Stimulated activated CD8-positive, alpha-beta memory T cell treated with anti-CD3 and anti-CD28 coated beads, Interleukin-15, amount 100 ng/mL, for 24 hours (primary cell): Measurements from ENCODE around the gene KBTBD13.
"Not testable (repeated sequence)": the region's sequence is repeated elsewhere in the genome, so short reads cannot be mapped to it uniquely, and the experiment has no call there.

Experiments
- DNase-seq: peaks from one replicate; pipeline ENCODE4 v3.0.0-alpha.2; 2020; ENCODE audit warnings: low read depth

Gene KBTBD13

DNA sequence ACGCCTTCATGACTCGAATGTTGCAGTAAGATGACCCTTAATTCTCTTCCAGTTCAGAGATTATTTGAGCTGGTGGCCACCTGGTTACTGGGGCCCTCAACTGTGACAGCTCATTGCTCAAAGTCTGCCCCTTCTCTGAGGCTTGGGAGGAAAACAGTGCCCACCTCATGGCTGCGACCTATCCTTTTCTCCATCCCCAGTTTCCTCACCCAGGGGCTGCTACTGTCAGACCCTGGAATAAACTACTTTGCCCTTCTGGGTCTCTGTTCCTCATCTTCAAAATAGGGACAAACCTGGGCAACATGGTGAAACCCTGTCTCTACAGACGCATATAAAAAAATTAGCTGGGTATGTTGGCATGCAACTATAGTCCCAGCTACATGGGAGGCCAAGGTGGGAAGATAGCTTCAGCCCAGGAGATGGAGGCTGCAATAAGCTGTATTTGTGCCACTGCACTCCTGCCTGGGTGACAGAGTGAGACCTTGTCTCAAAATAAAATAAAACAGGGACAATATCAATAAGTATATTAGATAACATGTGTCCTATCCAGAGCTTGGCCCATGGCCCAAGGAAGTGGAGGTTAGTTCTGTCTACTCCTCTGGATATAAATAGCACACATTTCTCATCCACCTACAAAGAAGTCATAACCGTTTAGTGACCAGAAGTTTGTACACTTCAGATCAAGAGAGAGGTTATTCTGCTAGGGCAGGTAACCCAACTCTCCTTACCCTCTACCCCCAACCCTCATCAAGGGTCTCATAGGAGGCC is 6.6 kb upstream of the KBTBD13 start:
- DNase-seq = no peak

DNA sequence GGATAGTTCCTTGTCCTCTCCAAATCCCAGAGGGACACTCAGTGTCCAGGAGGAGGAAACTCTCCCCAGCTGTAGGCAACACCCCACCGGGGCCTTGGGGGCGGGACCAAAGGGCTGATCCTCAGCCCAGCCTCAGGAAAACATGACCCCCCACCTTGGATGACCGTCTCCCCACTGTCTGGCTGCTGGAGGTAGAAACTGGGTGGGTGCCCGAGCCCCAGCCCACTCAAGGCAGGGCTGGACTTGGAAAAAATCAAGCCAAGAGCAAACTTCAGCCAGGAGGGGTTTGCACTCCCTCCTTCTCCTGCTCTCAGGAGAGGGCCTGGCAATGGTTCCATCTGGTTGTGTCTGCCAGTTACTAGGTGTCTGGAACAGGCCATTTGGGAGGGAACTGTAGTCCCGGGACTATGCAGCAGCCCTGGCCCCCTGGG is 5.2 kb upstream of the KBTBD13 start:
- DNase-seq = no peak

DNA sequence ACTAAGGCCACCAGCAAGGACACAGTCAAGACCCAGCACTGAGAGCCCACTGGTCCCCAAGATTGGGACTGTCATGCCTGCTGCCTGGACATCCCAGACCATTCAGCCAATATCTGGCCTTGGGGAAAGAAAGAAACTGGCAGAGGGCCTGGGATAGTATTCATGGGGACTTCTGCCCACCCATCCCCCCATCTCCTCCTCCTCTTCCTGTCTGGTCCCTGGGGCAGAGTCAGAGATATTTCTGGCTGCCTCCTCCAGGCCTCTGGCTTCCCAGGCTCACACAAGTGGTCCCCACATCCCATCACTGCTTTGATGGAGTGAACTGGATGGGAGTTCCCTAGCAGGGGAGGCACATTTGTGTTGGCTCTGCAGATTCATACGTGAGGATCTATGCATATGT is 4.5 kb upstream of the KBTBD13 start:
- no peak for DNase-seq

DNA sequence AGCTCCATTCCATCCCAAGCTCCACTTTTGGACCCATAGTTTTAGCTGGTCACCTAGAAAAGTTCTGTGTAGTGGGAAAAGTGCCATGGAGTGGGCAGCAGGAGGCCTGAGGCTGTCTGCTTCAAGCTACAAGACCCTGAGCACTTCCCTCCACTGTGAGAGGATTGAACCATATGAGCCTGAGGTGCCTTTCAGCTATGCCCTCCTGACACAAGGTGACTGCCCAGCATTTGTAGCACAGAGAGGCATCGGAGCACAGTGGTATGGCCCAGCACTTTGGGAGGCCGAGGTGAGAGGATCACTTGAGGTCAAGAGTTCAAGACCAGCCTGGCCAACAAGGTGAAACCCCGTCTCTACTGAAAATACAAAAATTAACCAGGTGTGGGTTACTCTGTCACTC is 3.9 kb upstream of the KBTBD13 start:
- DNase-seq = no peak

DNA sequence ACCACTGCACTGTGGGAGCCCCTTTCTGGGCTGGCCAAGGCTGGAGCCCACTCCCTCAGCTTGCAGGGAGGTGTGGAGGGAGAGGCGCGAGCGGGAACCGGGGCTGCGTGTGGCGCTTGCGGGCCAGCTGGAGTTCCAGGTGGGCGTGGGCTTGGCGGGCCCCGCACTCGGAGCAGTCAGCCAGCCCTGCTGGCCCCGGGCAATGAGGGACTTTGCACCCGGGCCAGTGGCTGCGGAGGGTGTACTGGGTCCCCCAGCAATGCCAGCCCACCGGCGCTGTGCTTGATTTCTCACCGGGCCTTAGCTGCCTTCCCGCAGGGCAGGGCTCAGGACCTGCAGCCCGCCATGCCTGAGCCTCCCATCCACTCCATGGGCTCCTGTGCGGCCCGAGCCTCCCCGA is 1.6 kb upstream of the KBTBD13 start:
- DNase-seq = not testable (repeated sequence)

DNA sequence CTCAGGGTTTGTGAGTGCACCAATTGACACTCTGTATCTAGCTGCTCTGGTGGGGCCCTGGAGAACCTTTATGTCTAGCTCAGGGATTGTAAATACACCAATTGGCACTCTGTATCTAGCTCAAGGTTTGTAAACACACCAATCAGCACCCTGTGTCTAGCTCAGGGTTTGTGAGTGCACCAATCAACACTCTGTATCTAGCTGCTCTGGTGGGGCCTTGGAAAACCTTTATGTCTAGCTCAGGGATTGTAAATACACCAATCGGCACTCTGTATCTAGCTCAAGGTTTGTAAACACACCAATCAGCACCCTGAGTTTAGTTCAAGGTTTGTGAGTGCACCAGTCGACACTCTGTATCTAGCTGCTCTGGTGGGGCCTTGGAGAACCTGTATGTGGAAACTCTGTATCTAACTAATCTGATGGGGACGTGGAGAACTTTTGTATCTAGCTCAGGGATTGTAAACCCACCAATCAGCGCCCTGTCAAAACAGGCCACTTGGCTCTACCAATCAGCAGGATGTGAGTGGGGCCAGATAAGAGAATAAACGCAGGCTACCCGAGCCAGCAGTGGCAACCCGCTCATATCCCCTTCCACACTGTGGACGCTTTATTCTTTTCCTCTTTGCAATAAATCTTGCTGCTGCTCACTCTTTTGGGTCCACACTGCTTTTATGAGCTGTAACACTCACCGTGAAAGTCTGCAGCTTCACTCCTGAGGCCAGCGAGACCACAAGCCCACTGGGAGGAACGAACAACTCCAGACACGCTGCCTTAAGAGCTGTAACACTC is 745 bp upstream of the KBTBD13 start:
- not testable (repeated sequence) for DNase-seq

DNA sequence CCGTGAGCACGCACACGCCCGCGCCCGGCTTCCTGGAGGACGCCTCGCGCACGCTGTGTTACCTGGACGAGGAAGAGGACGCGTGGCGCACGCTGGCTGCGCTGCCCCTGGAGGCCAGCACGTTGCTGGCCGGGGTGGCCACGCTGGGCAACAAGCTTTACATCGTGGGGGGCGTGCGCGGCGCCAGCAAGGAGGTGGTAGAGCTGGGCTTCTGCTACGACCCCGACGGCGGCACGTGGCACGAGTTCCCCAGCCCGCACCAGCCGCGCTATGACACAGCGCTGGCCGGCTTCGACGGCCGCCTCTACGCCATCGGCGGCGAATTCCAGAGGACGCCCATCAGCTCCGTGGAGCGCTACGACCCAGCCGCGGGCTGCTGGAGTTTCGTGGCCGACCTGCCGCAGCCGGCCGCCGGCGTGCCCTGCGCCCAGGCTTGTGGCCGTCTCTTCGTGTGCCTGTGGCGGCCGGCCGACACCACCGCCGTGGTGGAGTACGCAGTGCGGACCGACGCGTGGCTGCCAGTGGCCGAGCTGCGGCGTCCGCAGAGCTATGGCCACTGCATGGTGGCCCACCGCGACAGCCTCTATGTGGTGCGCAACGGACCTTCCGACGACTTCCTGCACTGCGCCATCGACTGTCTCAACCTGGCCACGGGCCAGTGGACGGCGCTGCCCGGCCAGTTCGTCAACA is 890 bp downstream of the KBTBD13 start:
- DNase-seq = no peak

DNA sequence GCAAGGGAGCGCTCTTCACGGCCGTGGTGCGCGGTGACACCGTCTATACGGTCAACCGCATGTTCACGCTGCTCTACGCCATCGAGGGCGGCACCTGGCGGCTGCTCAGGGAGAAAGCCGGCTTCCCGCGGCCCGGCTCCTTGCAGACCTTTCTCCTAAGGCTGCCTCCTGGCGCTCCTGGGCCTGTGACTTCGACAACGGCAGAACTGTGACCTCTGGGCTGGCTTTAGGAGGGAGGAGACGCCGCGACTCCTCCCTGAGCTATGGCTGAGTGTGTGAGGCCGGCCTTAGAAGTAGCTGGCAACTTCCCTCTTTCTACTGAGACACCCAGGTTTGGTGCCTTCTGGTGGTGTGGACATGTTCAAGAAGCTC is 1.4 kb downstream of the KBTBD13 start:
- peak; percentile 9 for DNase-seq

DNA sequence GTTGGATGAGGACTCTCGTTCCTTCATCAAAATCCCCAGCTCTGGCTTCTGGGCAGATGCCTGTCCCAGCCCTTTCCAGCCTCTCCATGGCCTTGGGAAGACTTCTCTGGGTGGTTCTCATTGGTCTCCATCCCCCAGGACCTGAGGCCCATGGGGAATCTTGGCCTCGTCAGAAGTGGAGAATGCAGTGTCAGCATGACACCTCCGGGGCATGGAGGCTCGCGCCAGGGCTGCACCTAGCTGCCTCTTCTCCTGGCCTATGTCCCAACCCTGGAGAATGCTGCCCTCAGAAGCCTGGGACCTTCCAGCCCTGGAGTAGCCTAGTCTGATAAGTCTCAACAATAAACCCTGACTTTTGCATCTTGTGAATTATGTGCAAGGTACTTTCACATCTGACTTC is 3.0 kb downstream of the KBTBD13 start:
- DNase-seq = no peak

DNA sequence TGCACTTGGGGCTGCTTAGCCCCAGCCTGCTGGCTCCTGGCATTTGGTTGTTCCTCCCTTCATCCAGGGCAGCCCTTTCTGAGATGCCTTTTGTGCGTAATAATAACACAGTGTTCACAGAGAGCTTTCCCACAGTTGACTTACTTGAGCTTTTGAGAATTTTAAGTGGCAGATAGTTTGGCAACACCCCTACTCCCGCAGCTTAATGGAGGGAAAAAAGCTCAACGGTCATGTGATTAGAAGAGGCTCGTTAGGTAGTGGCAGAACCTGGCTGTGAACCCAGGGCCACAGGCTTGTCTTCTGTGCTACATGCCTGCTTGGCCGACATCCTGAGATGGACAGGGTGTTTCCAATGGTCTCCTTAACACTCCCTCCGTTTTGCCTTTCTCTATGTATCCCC is 4.7 kb downstream of the KBTBD13 start:
- no peak for DNase-seq

DNA sequence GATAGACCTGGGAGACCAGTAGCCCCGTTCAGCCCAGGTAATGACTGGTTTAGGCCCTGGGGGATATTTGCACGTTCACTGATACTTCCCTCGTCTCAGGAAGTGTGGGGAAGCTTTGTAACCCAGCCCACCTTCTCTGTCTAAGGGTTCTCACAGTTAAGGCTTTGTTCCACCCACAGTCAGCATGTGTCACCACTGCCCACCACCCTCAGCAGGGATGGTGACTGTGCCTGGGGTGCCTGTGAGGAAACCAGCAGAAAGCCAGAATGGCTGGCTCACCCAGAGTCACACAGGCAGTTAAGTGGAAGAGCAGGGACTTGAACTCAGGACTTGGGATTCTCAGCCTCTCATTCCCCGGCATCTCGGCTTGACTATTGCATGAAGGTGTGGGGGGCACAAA is 5.2 kb downstream of the KBTBD13 start:
- no peak for DNase-seq

DNA sequence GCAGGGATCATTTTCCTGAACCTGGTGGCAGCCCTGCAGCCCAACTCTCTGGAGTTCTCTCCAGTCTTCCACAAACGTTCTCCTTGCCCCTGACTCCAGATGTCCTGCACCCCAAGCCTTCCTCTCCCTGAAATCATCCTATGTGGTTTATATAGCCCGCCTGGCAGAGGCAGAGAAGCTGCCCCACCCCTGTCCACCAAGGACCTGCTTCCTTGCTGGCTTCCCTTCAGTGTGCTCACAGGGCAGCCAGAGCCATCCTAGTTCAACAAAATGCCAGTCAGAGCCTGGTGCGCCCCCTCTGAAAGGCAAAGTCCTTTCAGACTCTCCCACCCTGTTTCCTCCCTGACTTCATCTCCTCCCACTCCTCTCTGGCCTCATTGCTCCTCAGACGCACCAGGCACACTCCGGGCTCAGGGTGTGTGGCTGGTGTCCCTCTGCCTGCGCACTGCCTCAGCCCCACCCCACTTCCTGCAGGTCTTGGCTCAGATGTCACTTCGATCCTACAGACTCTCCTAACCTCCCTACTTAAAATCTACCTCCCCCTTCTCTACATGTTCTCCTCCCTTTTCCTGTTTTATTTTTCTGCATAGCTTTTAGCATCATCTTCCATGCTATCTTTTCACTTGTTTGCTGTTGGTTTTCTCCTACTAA is 5.9 kb downstream of the KBTBD13 start:
- DNase-seq = no peak

DNA sequence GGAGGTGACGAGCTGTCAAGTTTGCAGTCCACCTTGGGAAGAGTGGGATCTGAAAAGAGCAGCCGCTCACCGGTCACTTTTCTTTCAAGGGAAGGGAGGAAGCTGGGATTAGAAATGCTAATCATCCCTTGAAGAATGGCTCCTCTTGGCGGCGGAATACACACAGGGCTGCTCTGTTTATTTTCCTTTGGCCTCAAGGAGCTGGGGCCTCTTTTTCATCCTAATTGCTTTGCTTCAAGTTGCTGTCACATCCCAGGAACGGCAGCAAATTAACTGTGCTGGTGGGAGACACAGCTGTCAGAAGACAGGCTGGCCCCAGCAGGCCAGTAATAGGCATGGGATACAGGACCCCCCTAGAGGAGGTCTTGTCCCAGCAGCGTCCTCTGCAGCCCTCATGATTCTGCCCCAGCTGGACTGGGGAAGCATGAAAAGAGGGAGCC is 6.7 kb downstream of the KBTBD13 start:
- no peak for DNase-seq

DNA sequence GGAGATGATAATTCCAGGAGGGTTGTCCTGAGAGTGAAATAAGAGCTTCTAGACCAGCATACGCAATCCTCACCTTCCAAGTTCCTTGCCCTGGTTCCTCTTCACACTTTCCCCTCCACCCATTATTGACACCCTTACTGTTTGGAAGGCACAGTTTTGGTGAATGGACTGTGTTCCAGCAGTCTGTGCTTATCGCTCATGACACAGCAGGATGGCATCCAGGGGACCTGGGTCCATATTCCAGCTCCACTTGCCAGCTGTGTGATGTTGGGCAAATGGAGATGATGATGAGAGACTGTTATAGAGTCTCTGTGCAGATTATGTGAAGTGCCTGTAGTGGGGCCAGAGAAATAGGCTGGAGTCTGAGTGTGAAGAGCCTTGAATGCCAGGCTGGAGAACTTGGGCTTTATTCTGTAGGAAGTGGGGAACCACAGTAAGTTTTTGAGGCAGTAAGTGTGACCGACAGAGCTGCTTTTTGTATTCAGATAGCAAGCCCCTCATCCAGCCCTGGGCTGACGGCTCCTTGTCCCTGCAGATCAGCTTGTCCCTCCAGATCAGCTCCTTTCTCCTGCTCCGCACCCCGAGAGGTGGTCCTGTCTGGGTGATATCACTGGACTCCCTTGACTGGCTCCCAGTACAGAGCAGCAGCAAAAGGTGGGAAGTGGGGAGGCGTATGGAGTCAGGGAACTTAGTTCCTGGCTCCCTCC is 8.1 kb downstream of the KBTBD13 start:
- no peak for DNase-seq

DNA sequence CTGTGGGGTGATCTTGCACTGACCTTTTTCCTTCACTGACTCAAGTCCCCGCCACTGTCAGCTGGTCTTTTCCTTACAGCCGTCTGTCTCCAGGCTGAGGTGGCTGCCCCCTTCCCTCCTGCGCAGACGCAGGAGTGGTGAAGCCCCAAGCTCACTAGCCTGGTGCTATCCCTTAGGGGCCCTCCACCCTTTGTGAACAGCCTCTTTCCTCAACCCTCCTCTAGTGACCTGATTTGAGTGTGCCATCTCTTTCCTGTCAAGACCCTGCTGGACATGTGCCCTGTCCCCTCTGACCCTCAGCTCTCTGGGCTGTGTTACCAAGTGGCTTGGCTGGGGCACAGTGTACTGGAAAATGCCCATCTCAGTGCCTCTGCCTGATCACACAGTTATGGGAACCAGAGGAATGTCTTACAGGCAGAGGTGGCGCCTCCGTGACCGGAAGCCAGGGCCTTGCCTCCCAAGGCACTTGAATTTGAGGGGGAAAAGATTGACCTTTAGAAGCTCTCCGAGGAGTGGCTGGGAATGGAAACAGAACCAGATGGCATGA is 8.7 kb downstream of the KBTBD13 start:
- no peak for DNase-seq

DNA sequence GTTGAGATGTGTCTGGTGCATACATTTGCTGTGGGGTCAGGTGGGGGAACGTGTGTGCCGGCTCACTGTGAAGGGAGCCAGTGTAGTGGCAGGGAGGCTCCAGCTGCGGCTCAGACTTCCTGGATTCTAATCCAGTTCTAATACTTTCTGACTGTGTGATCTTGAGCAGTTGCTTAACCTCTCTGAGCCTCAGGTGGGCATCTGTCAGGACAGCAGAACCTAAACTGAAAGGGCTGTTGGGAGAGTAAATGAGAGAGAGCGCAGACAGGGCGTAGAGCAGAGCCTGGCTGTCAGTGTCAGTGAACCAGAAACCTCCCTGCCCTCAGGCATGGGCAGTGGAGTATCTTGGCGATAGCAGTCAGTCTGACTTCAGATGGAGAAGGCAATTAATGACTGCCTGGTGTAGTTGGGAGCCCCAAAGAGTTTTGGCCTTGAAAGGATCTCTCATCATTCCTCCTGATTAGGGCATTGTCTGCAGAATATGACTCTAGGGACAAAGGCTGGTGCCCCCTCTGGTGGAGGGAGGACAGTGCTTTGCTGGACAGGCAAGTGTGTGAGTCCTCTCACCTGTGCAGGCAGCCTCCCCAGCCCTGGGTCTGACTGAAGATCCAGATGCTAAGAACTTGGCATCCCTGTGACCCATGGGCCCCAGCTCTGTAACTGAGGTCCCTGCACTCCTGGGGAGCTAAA is 9.6 kb downstream of the KBTBD13 start:
- DNase-seq = no peak

DNA sequence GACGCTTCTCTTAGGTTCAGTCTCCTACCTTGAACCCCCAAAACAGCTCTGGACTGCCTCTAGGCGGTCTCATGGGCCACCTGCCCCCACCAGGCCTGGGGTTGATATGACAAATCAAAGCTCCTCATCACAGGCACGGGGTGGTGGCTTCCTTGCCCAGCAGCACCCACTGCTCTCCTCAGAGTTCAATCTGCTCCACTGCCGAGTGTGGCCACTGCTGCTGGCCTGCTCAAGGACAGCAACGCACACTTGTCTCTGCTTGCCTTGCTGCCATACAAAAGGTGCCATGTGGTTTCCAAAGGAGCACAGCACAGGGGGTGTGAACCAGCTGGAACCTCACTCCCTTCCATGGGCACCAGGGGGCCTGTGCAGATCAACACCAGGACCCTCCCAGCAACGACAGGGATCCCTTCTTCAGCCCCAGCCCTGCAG is 10.2 kb downstream of the KBTBD13 start:
- DNase-seq = no peak

DNA sequence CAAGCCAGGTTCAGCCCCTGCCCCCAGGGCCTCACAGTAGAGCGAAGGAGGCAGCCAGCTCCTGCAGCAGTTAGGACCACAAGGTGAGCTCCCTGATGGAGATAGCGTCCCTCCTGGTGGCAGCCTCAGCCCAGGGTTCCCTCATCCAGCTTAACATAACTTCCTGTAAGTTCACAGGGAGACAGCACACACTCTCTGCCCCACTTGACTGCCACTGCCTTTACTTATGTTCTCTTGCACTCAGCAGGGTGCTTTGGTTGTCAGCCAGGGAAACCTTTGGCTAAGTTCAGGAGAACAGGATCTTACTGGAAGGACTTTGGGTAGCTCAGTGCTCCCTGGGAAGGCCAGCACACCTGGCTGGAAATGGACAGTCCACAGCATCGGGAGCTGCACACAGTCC is 10.9 kb downstream of the KBTBD13 start:
- no peak for DNase-seq

DNA sequence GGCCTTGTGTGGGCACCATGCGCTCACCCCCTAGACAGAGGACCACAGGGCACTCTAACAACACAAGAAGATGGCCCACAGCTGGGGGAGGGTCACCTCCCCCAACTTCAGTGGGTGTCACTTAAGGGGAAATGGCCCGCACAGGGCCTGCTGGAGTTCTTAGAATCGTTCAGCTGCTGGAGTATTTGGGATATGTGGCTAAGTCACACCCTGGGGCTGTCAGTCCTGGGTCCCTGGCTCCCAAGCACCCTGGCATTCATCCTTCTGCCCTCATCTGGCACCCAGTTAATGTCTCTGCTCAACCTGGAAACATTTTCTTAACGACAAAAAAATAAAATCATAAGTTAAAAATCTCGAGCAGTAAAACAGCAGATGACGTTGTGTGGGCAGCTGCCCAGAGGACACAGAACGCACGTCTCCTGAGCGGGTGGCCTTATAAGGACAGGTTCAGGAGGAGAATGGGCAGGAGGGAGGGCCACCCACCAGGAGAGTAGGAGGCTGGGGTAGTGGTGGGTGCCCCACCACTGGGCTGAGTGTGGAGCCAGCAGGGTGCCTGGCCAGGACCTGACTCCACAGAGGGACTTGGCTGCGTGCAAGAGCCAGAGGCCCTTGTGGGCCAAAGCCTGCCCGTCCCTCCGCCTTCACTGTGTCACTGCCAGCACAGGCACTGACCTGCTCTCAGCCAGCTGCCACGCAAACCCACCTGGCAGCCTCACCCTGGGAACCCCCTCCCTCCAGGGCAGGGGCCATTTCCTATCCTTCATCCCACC is 11.5 kb downstream of the KBTBD13 start:
- DNase-seq = no peak

DNA sequence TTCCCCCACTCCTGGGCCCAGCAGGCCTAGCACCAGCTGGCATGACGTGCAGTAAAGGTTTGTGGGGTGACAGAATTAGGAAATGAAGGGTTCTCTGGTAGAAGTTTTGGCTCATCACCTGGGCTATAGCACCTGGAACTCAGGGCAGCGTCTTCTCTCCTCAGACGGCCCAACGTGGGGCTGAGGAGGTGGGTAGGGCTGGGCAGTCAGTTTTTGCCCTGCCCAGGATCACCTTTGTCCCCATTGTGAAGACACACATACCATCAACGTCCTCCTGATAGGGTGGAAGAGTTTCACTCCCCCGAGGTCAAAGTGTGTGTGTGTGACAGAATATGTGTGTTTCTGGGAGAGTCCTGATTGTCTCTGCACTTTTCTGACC is 12.1 kb downstream of the KBTBD13 start:
- no peak for DNase-seq
